GM19099 (cell line): ENCODE data around the gene ARMC6.

ENCODE experiments used
- POLR2A ChIP-seq: IDR thresholded peaks from 3 replicates; pipeline ENCODE4 v1.6.1; 2011; ENCODE audit warnings: low read depth; ENCODE audit not compliant: insufficient read length; ENCODE audit errors: extremely low read depth

ARMC6 gene

DNA sequence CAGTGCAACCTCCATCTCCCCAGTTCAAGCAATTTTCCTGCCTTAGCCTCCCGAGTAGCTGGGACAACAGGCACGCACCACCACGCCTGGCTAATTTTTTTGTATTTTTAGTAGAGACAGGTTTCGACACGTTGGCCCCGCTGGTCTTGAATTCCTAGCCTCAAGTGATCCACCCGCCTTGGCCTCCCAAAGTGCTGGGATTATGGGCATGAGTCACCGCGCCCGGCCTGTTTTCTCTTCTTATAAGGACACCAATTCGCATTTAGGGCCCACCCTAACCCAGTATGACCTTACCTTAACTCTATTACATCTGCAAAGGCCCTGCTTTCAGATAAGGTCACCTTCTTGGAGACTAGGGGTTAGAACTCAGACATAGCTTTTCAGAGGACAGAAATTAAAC is 69.8 kb downstream of the ARMC6 start:
- TF ChIP-seq POLR2A = no peak

DNA sequence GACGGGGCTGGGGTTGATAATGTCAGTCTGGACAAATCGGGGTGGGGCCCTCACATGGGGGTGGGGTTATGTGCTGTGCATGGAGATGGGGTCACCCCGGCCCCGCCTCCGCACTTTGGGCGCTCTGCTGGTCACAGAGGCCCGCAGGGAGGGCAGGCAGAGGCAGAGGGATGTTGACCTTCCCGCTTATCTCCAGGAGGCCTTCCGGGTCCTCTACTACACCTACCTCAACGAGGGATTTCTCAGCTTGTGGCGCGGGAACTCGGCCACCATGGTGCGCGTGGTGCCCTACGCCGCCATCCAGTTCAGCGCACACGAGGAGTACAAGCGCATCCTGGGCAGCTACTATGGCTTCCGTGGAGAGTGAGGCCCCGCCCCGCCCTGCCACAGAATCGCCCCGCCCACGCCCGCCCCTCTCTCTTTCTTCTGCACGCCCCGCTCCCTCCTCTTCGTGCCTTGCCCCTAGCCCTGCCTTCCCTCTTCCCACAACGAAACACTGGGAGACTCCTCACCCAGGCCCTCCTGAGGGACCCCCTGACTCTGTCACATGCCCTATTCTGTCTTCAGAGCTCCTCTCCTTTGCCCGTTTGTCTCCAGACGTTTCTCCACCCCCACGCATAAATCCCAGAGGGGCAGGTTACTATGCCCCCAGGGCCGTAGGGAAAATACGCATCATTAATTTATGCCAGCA is 72.1 kb downstream of the ARMC6 start:
- no peak for TF ChIP-seq POLR2A

GRCh38 chr19:19106056-19106551 is 72.7 kb downstream of the ARMC6 start:
- TF ChIP-seq POLR2A = no peak

- no peak for TF ChIP-seq POLR2A
These were observed 74.3 kb downstream of the ARMC6 start for GRCh38 chr19:19107654-19108053.
